HEK293 (cell line): ENCODE data around the gene CHD8.

Experiments
- CTCF ChIA-PET: fragments of 350-600 bp; formaldehyde crosslinking; extraction: SDS; loops from one replicate; lab custom pipeline; 2021; ENCODE audit warnings: antibody characterized with exemption; lab: Yijun Ruan, JAX
- POLR2A ChIA-PET: fragments of 300-600 bp; formaldehyde crosslinking; extraction: SDS; loops from one replicate; lab custom pipeline; 2020; ENCODE audit warnings: antibody characterized with exemption, inconsistent platforms; lab: Yijun Ruan, JAX
- H3K27ac ChIP-seq: fragments of 200-500 bp; sonication (Bioruptor generic); 2 replicates; pipeline ENCODE4 v1.5.1; 2014; ENCODE audit warnings: low read depth, low read length, control low read depth, inconsistent platforms; ENCODE audit errors: extremely low read depth
- H3K36me3 ChIP-seq, 2 experiments: fragments of 200-500 bp in 1 of 2; sonication (Bioruptor generic) in 1 of 2; 1 replicate in 1 of 2; 2 replicates in 1 of 2; pipeline ENCODE4 v1.5.1; 2014 to 2017; ENCODE audit warnings: inconsistent platforms in 2 of 2, low read length in 2 of 2; ENCODE audit not compliant: control insufficient read depth in 2 of 2, insufficient read depth in 1 of 2
- H3K4me1 ChIP-seq: fragments of 200-500 bp; sonication (Bioruptor generic); 2 replicates; pipeline ENCODE4 v1.5.1; 2014; ENCODE audit warnings: mild to moderate bottlenecking, low read length, inconsistent platforms; ENCODE audit not compliant: control insufficient read depth, insufficient read depth
- H3K4me3 ChIP-seq: 2 replicates; pipeline ENCODE4 v1.5.1; 2011; ENCODE audit warnings: low read depth, mild to moderate bottlenecking, control low read depth, low read length, moderate library complexity
- H3K9me3 ChIP-seq: fragments of 200-500 bp; sonication (Bioruptor generic); 2 replicates; pipeline ENCODE4 v1.5.1; 2014; ENCODE audit warnings: low read depth, low read length, inconsistent platforms; ENCODE audit not compliant: control insufficient read depth, insufficient read depth
- GLIS1 ChIP-seq: fragments of 450-650 bp; formaldehyde crosslinking; IDR thresholded peaks from 2 replicates; pipeline ENCODE4 v1.5.1; 2016; ENCODE audit warnings: missing biosample characterization, missing genetic modification characterization
- KLF10 ChIP-seq: fragments of 450-650 bp; IDR thresholded peaks from 2 replicates; pipeline ENCODE4 v1.5.1; 2018; ENCODE audit warnings: missing biosample characterization, mild to moderate bottlenecking, missing genetic modification characterization
- KLF7 ChIP-seq: fragments of 450-650 bp; formaldehyde crosslinking; IDR thresholded peaks from 2 replicates; pipeline ENCODE4 v1.5.1; 2016; ENCODE audit warnings: missing biosample characterization, missing genetic modification characterization, borderline replicate concordance
- WT1 ChIP-seq: fragments of 450-650 bp; formaldehyde crosslinking; IDR thresholded peaks from 2 replicates; pipeline ENCODE4 v1.5.1; 2016; ENCODE audit warnings: missing biosample characterization, missing genetic modification characterization
- ZBTB21 ChIP-seq: fragments of 450-650 bp; formaldehyde crosslinking; IDR thresholded peaks from 2 replicates; pipeline ENCODE4 v1.5.1; 2017; ENCODE audit warnings: missing biosample characterization, missing genetic modification characterization
- ZBTB7A ChIP-seq: fragments of 450-650 bp; formaldehyde crosslinking; IDR thresholded peaks from 2 replicates; pipeline ENCODE4 v1.5.1; 2016; ENCODE audit warnings: low read depth, missing biosample characterization, missing genetic modification characterization
- ZBTB8A ChIP-seq: fragments of 450-650 bp; formaldehyde crosslinking; IDR thresholded peaks from 2 replicates; pipeline ENCODE4 v1.5.1; 2016; ENCODE audit warnings: missing biosample characterization, missing genetic modification characterization
- ZFHX2 ChIP-seq: fragments of 450-650 bp; formaldehyde crosslinking; conservative IDR thresholded peaks from 2 replicates; pipeline ENCODE4 v1.5.1; 2016; ENCODE audit warnings: missing biosample characterization, missing genetic modification characterization
- ZFP41 ChIP-seq: fragments of 450-650 bp; formaldehyde crosslinking; IDR thresholded peaks from 2 replicates; pipeline ENCODE4 v1.5.1; 2016; ENCODE audit warnings: missing biosample characterization, missing genetic modification characterization, borderline replicate concordance
- ZIC2 ChIP-seq: fragments of 450-650 bp; formaldehyde crosslinking; IDR thresholded peaks from 2 replicates; pipeline ENCODE4 v1.5.1; 2016; ENCODE audit warnings: missing biosample characterization, missing genetic modification characterization
- ZNF10 ChIP-seq: fragments of 450-650 bp; formaldehyde crosslinking; IDR thresholded peaks from 2 replicates; pipeline ENCODE4 v1.5.1; 2017; ENCODE audit warnings: missing biosample characterization, missing genetic modification characterization
- ZNF146 ChIP-seq: fragments of 450-650 bp; formaldehyde crosslinking; IDR thresholded peaks from 2 replicates; pipeline ENCODE4 v1.5.1; 2016; ENCODE audit warnings: missing biosample characterization, missing genetic modification characterization
- ZNF169 ChIP-seq: fragments of 450-650 bp; formaldehyde crosslinking; IDR thresholded peaks from 2 replicates; pipeline ENCODE4 v1.5.1; 2016; ENCODE audit warnings: missing biosample characterization, missing genetic modification characterization
- ZNF2 ChIP-seq: fragments of 450-650 bp; formaldehyde crosslinking; IDR thresholded peaks from 2 replicates; pipeline ENCODE4 v1.5.1; 2016; ENCODE audit warnings: missing biosample characterization, missing genetic modification characterization
- ZNF248 ChIP-seq: fragments of 450-650 bp; formaldehyde crosslinking; IDR thresholded peaks from 2 replicates; pipeline ENCODE4 v1.5.1; 2017; ENCODE audit warnings: missing biosample characterization, missing genetic modification characterization
- ZNF26 ChIP-seq: fragments of 450-650 bp; formaldehyde crosslinking; IDR thresholded peaks from 2 replicates; pipeline ENCODE4 v1.5.1; 2016; ENCODE audit warnings: missing biosample characterization, missing genetic modification characterization
- ZNF292 ChIP-seq: fragments of 450-650 bp; formaldehyde crosslinking; IDR thresholded peaks from 2 replicates; pipeline ENCODE4 v1.5.1; 2016; ENCODE audit warnings: low read depth, missing biosample characterization, missing genetic modification characterization, borderline replicate concordance
- ZNF335 ChIP-seq: fragments of 450-650 bp; formaldehyde crosslinking; conservative IDR thresholded peaks from 2 replicates; pipeline ENCODE4 v1.5.1; 2016; ENCODE audit warnings: missing biosample characterization, missing genetic modification characterization
- ZNF350 ChIP-seq: fragments of 450-650 bp; formaldehyde crosslinking; IDR thresholded peaks from 2 replicates; pipeline ENCODE4 v1.5.0; 2017; ENCODE audit warnings: missing biosample characterization, mild to moderate bottlenecking, missing genetic modification characterization
- ZNF366 ChIP-seq: fragments of 450-650 bp; formaldehyde crosslinking; conservative IDR thresholded peaks from 2 replicates; pipeline ENCODE4 v1.5.1; 2016; ENCODE audit warnings: missing biosample characterization, missing genetic modification characterization
- ZNF426 ChIP-seq: fragments of 450-650 bp; formaldehyde crosslinking; IDR thresholded peaks from 2 replicates; pipeline ENCODE4 v1.5.1; 2017; ENCODE audit warnings: missing biosample characterization, missing genetic modification characterization, mild to moderate bottlenecking, inconsistent platforms, moderate library complexity
- ZNF433 ChIP-seq: fragments of 450-650 bp; formaldehyde crosslinking; IDR thresholded peaks from 2 replicates; pipeline ENCODE4 v1.5.1; 2016; ENCODE audit warnings: missing biosample characterization, missing genetic modification characterization, low read depth
- ZNF529 ChIP-seq: fragments of 450-650 bp; formaldehyde crosslinking; IDR thresholded peaks from 2 replicates; pipeline ENCODE4 v1.5.1; 2017; ENCODE audit warnings: missing genetic modification characterization, missing biosample characterization; ENCODE audit not compliant: insufficient replicate concordance
- ZNF596 ChIP-seq: fragments of 450-650 bp; IDR thresholded peaks from 2 replicates; pipeline ENCODE4 v1.5.0; 2018; ENCODE audit warnings: missing biosample characterization, mild to moderate bottlenecking, missing genetic modification characterization, moderate library complexity
- ZNF600 ChIP-seq: fragments of 450-650 bp; formaldehyde crosslinking; IDR thresholded peaks from 2 replicates; pipeline ENCODE4 v1.5.1; 2016; ENCODE audit warnings: missing biosample characterization, missing genetic modification characterization
- ZNF654 ChIP-seq: fragments of 450-650 bp; formaldehyde crosslinking; IDR thresholded peaks from 2 replicates; pipeline ENCODE4 v1.5.1; 2016; ENCODE audit warnings: low read depth, missing biosample characterization, missing genetic modification characterization
- ZNF701 ChIP-seq: fragments of 450-650 bp; formaldehyde crosslinking; IDR thresholded peaks from 2 replicates; pipeline ENCODE4 v1.5.1; 2016; ENCODE audit warnings: missing biosample characterization, missing genetic modification characterization
- ZNF776 ChIP-seq: fragments of 450-650 bp; formaldehyde crosslinking; IDR thresholded peaks from 2 replicates; pipeline ENCODE4 v1.5.0; 2017; ENCODE audit warnings: missing biosample characterization, missing genetic modification characterization, borderline replicate concordance
- ZNF830 ChIP-seq: fragments of 450-650 bp; IDR thresholded peaks from 2 replicates; pipeline ENCODE4 v1.5.0; 2018; ENCODE audit warnings: missing biosample characterization, missing genetic modification characterization, low read depth, mild to moderate bottlenecking, moderate library complexity
- ZSCAN5A ChIP-seq: fragments of 450-650 bp; formaldehyde crosslinking; IDR thresholded peaks from 2 replicates; pipeline ENCODE4 v1.5.1; 2016; ENCODE audit warnings: missing biosample characterization, missing genetic modification characterization
- ZXDB ChIP-seq: fragments of 450-650 bp; formaldehyde crosslinking; IDR thresholded peaks from 2 replicates; pipeline ENCODE4 v1.5.1; 2016; ENCODE audit warnings: missing biosample characterization, missing genetic modification characterization
- TF ChIP-seq, protein P1 (sequence below): fragments of 450-650 bp; formaldehyde crosslinking; IDR thresholded peaks from 2 replicates; pipeline ENCODE4 v1.5.1; 2017; ENCODE audit warnings: missing biosample characterization, missing genetic modification characterization

Gene CHD8

GRCh38 chr14:21426692-21427091 is 29.2 kb downstream of the CHD8 start:
- TF ChIP-seq ZNF335 (no peak), ZSCAN5A (tag by site-specific recombination) (no peak), ZNF701 (tag by site-specific recombination) (no peak), ZIC2 (tag by site-specific recombination) (no peak), WT1 (tag by site-specific recombination) (no peak), ZBTB7A (tag by site-specific recombination) (no peak), ZNF529 (tag by site-specific recombination) (no peak), ZFHX2 (tag by site-specific recombination) (no peak), ZNF350 (tag by site-specific recombination) (no peak), ZNF433 (no peak), ZNF292 (tag by site-specific recombination) (no peak), ZNF600 (tag by site-specific recombination) (no peak), ZNF596 (no peak), ZNF146 (no peak)
- TF ChIP-seq, protein P1, sequence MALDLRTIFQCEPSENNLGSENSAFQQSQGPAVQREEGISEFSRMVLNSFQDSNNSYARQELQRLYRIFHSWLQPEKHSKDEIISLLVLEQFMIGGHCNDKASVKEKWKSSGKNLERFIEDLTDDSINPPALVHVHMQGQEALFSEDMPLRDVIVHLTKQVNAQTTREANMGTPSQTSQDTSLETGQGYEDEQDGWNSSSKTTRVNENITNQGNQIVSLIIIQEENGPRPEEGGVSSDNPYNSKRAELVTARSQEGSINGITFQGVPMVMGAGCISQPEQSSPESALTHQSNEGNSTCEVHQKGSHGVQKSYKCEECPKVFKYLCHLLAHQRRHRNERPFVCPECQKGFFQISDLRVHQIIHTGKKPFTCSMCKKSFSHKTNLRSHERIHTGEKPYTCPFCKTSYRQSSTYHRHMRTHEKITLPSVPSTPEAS = no peak
- no peaks in the 10 kb centered on the region for H3K9me3 ChIP-seq
- H3K27ac ChIP-seq = no peak overlapping the region
- H3K4me3 ChIP-seq = no peak overlapping the region
- ChIA-PET POLR2A (interaction anchor here (0.5 to 1.8 kb wide), 2 partner anchors 10 to 157 kb away, joined by 5 to 6 read pairs; no protein-coding TSS in a partner anchor), CTCF (interaction anchor here (0.6 to 0.9 kb wide), 2 partner anchors 30 to 101 kb away, joined by 3 read pairs; partner anchors contain the start of gene CHD8)
- H3K36me3 ChIP-seq = peaks cover 78 to 96% of the 10 kb centered on the region in 2 experiments
- H3K4me1 ChIP-seq = no peaks in the 10 kb centered on the region

- Histone ChIP-seq H3K36me3 (peaks cover 81 to 83% of the 10 kb centered on the region in 2 experiments), H3K4me1 (no peaks in the 10 kb centered on the region)
- TF ChIP-seq ZNF26 (tag by site-specific recombination) (no peak), ZNF169 (tag by site-specific recombination) (no peak), ZNF248 (tag by site-specific recombination) (no peak), GLIS1 (tag by site-specific recombination) (peak; percentile 55), ZNF366 (tag by site-specific recombination) (no peak)
- TF ChIP-seq, all 188 proteins: peak for 1
- Histone ChIP-seq H3K9me3 (no peaks in the 10 kb centered on the region), H3K27ac (no peak overlapping the region), H3K4me3 (no peak overlapping the region)
- CTCF ChIA-PET = no interaction called here
- POLR2A ChIA-PET = no interaction called here
These were observed 36.4 kb downstream of the CHD8 start for GRCh38 chr14:21419528-21419927.

- Histone ChIP-seq H3K36me3 (peaks cover 81 to 86% of the 10 kb centered on the region in 2 experiments), H3K9me3 (no peaks in the 10 kb centered on the region), H3K27ac (no peak overlapping the region), H3K4me3 (no peak overlapping the region), H3K4me1 (no peaks in the 10 kb centered on the region)
- CTCF ChIA-PET = no interaction called here
- POLR2A ChIA-PET = interaction anchor here (1.3 kb wide), 1 partner anchor 31 kb away, joined by 3 read pairs; no protein-coding TSS in a partner anchor
- TF ChIP-seq ZNF830 (tag by site-specific recombination) (no peak), ZBTB21 (tag by site-specific recombination) (0 out of 2 replicates have a peak, but pooled peaks have one; percentile 14), KLF7 (tag by site-specific recombination) (no peak), ZBTB8A (tag by site-specific recombination) (0 out of 2 replicates have a peak, but pooled peaks have one; percentile 19), ZNF2 (tag by site-specific recombination) (no peak), ZNF426 (tag by site-specific recombination) (peak; percentile 51), ZFP41 (tag by site-specific recombination) (no peak), KLF10 (tag by site-specific recombination) (no peak), ZXDB (tag by site-specific recombination) (0 out of 2 replicates have a peak, but pooled peaks have one; percentile 19), ZNF654 (peak; percentile 13; the same call in 1 of the 2 replicates), ZNF776 (tag by site-specific recombination) (no peak), ZNF10 (no peak)
These were observed 40.6 kb downstream of the CHD8 start for GRCh38 chr14:21415329-21415728.
